GM21825 (cell line): Measurements from ENCODE around the gene AKAP5.

Source experiments
- ATAC-seq: cut with Tn5 transposase; IDR thresholded peaks from one replicate; pipeline ENCODE4 v1.9.1; 2021; ENCODE audit warnings: mild to moderate bottlenecking, moderate library complexity; ENCODE audit not compliant: unreplicated experiment

AKAP5 gene, protein sequence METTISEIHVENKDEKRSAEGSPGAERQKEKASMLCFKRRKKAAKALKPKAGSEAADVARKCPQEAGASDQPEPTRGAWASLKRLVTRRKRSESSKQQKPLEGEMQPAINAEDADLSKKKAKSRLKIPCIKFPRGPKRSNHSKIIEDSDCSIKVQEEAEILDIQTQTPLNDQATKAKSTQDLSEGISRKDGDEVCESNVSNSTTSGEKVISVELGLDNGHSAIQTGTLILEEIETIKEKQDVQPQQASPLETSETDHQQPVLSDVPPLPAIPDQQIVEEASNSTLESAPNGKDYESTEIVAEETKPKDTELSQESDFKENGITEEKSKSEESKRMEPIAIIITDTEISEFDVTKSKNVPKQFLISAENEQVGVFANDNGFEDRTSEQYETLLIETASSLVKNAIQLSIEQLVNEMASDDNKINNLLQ

DNA sequence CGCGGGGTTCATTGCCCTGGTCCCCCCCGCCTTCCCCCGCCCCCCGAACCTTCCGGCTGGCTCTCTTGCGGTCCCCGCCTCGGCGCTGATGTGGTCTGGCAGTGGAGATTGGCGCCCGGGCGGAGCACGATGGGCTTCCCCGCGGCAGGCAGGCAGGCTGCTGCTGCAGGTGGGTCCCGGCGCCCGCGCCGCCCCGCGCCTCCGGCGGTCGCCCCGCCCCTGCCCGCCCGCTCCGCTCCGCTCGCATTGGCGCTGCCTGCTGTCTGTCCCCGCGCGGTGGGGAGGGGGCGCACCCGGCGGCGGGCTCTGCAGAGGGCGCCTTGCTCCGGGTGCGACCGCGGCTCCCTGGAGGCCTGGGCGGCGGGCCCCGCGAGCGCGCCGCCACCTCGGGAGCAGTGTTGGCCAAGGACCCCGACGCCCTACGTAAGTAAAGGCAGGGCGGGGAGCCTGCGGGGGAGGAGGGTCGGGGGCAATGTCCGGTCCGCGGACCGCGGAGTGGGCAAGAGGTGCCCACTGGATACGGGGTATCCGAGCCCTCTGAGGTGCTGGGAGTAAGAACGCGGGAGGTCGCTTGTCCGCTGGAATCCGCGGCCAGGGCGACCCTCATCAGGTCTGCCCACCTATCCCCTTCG, at the start of gene AKAP5:
AKAP5 (plus strand) TSS at position 309 of the 632 bp plus-strand sequence. CDS start 2,896 bp downstream, outside the sequence.
- ATAC-seq, result peak; percentile 65

DNA sequence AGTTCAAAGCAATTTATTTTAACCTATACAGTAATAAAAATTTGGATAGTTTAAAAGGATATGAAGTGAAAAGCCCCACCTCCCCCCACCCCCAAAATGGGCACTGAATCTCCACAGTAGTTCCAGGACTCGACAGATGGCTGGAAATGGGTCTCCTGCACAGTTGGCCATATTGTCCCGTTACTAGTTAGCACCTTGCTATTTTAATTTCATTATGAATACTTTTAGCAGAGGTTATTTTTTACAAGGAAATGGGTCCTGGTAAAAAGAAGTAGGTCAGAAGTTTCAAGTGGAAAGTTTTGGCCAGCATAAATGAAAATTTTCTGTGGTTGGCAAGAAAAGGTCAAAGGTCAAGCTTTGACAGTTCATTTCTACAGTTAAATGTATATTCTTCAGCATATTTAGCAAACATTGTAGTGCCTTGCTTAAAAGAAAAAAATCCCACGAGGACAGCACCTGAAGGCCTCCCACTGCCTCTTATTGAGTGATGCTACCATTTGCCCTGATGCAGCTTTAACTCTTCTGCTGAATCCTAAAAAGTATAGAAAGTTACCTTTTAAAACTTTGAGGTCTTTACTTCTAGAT, 48.9 kb upstream of the AKAP5 start:
- no peak for ATAC-seq

GRCh38 chr14:64417055-64417770, 48.1 kb upstream of the AKAP5 start:
- no peak for ATAC-seq

DNA sequence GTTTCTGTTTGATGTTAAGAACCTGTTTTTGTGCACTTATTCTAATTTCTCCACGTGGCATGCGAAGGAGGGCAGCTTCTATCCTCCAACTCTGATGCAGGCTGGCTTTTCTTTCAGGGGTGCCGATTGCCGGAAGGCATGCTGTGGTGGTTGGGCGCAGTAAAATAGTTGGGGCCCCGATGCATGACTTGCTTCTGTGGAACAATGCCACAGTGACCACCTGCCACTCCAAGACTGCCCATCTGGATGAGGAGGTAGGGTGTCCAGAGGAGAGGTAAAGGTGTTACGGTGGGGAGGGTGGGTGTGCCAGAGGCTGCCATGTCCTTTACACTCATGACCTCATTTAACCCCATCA, 47.6 kb upstream of the AKAP5 start:
- ATAC-seq, result no peak

DNA sequence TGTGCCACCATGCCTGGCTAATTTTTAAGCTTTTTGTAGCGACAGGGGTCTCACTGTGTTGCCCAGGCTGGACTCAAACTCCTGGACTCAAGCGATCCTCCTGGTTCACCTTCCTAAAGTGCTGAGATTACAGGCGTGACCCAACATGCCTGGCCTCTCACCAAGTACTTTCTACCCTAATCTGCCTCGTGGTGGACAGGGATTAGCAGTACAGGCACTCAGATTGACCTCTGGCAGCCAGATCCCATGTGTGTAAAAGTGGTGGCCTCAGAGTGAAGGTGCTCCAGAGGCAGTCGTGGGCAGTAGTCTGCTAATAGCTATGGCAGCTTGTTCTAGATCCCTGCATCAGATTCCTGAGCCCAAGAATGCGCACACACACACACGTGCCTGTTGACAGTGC, 46.3 kb upstream of the AKAP5 start:
- no peak for ATAC-seq

- ATAC-seq, result no peak
Observed at GRCh38 chr14:64421166-64421565, 44.1 kb upstream of the AKAP5 start.

DNA sequence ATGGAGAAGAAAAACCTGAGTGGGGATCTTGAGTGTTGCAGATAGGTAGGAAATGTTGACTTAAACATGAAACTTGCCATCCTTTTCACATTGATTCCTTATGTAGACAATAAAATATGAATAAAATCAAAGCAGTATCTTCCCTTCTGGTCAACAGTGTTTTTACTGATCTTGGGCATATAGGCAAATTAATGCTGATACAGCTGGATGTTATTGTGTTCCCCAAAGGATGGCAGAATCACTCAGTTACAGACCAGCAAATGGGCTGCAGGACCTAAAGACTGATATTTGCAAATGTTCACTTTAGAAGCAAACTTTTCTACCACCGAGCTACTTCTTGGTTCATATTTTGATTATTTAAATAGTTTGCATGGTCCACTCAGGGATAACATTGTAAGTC, 43.3 kb upstream of the AKAP5 start:
- no peak for ATAC-seq

GRCh38 chr14:64422756-64423155, 42.5 kb upstream of the AKAP5 start:
- no peak for ATAC-seq

GRCh38 chr14:64423987-64424386, 41.3 kb upstream of the AKAP5 start:
- ATAC-seq, result no peak

- ATAC-seq, result no peak
Observed at GRCh38 chr14:64434528-64434927, 30.8 kb upstream of the AKAP5 start.

- no peak for ATAC-seq
Observed at GRCh38 chr14:64438181-64438841, 27.0 kb upstream of the AKAP5 start.

DNA sequence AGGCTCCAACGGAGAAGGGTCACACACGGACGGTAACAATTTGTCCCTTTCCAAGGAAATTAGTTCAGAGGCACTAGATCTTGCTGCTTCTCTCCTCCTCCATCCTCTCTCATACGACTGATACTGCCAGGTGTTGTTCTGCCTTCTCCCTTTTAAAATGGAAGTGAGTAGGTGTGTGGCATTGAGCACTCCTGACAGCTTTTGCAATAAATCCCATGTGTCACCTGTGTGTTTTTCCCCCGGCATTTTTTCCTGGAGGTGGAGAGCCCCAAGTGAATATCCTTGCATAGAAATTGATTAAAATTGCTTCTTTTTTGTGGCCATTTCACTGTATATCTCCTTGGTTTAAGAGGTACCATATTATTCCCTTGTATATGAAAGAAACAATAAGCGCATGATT, 26.2 kb upstream of the AKAP5 start:
- ATAC-seq, result no peak

- ATAC-seq, result no peak
Observed at GRCh38 chr14:64440494-64440893, 24.8 kb upstream of the AKAP5 start.

DNA sequence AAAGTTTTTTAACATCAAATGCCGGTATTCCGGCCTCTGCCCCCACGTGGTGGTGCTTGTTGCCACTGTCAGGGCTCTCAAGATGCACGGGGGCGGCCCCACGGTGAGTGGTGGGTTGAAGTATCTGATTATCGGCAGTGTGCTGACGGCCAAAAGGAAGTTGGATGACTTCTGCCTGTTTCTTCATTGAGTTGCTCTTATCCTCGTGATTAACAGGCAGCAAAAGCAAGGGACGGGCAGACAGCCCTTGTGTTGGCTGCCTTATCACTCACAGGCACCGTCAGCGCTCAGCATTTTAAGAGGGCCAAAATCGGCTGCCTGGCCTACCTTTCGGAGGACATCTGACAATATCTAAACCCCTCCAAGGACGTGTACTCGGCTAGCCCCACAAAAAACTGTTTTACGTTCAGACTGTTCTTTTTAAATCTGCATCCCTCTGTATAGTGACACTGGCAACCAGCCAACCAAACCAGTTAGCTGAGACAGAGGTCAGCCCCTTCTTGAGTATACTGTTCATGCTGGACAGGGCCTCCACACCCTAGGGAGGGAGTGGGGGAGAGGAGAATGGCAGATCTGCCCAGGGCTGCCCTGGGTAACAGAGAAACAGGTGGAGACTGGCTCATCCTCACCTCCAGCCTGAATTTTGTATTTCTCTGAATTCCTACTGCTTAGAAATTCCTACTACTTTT, 22.9 kb upstream of the AKAP5 start:
- ATAC-seq, result no peak

DNA sequence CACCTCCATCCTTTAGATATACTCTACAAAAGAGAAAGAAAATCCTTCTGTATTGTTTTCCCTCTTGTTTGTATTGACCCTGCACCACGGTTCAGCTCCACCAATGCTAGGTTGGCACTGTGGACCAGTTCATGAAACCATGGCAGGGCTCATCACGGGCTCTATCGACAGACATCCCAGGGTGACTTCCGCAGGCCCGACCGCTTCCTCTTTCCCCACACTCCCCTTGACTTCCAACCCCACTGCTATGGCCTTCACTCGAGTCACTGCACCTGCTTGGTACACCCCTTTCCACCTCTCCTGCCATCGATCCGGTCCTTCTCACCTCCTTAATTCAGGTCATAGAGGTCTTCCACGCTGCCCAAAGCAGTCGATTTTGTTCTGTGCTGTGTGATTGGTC, 21.2 kb upstream of the AKAP5 start:
- no peak for ATAC-seq

DNA sequence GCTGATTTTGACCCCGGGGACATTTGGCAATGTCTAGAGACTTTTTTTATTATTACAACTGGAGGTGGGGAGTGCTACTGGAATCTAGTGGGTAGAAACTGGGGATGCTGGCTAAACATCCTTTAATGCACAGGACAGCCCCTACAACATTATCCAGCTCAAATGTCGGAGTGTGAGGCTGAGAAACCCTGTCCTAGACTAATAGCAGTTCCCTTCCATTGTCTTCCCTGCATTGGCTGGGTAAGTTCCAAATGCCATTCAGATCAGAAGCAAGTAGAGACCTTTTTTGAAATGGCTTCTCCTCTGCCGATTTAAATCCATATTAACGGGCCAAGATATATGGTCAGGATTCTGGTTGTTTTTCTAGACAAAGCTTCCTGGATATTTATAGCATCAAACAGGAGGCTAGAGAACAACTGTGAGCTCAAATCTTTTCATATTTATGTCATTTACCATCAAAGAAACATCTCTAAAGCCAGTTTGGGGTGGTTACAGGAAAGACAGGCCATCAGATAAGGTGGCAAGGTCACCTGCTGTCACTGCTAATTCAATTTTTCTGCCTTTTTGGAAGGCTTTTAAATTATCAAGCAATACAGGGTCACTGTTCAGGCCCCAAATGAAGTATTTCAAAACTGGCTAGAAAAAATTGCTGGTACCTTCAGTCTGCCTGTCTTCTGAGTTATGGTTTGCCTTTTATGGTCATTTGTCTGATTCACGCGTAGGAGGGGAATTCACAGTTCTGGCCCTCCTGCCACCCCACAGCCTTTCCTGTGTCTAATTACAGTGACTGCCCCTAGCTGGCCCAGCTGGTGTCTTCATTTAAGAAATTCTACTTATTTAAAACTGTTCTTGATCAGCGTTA, 20.1 kb upstream of the AKAP5 start:
- ATAC-seq, result peak; percentile 95

DNA sequence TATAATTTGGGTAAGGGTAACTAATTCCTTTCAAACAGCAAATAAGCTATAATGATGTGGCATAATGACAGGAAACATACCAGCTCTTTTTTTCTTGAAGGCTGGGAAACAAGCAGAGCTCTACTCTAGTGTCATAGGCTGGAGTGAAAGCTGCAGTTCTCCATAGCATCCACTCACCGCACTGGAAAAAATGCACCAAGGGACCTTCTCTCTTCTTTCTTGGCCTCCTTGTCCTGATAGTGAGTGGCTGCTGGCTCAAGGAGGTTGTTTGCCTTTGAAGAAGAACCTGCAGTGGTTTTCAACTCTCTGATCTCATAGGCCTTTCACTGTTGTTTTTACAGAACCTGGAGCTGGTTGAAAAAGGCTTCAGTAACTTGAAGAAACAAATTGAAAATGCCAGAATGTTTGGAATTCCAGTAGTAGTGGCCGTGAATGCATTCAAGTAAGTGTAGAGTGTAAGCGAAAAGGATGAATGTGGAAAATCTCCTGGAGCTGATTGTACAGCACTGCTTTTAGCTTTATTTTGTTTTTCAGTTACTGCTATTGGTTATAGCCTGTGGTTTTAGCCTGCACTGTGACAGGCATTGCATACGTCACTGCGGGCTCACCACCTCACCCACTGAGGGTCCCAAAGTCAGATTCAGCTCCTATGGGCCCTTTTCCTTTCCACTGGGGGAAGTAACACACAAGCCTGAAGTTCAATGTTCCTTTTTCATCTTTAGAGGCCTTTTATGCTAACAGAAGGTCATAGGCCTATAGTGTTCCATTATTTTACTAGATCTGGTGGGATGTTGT, 17.2 kb upstream of the AKAP5 start:
- ATAC-seq, result no peak

DNA sequence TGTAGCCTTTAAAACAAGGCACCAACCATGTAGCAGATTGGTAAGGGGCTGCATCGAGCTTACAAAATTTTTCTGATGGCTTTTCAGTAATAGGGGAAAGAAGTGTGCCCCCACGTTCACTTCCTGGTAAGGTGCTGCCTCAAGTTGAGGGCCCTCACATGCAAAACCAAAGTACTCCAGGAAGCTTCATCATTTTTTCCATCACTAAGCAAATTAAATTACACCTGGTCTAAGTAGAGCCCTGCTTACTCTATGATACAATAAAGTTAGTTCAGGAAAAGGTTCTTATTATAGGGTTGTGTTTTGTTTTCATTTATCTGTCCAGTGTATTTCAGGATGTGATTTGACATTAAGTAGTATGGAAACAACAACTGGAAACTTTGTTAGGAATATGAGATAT, 15.0 kb upstream of the AKAP5 start:
- ATAC-seq, result no peak

GRCh38 chr14:64454671-64455070, 10.6 kb upstream of the AKAP5 start:
- ATAC-seq, result no peak
